Small intestine (tissue), 7 donors: ENCODE measurements around the gene S100G. TPM values are rescaled to one million over a fixed set of nuclear protein-coding genes. Genes with fewer than 3 reads are reported as not detected.

Experiments
- DNase-seq, 2 donors: peaks; one replicate each; pipeline versions ENCODE4 v3.0.0 to v3.0.0-alpha.2; 2013
- FAIRE-seq: peaks from 2 replicates; lab custom pipeline; 2012; peaks lifted over from hg19 to GRCh38; lab: Jason Lieb, UNC
- H3K27ac ChIP-seq, 3 donors: one replicate each; pipeline ENCODE4 v1.5.1; 2013; ENCODE audit warnings: low read length in 2 of 3, mild to moderate bottlenecking in 2 of 3, control low read depth in 1 of 3, inconsistent platforms in 1 of 3, low read depth in 1 of 3, moderate library complexity in 1 of 3
- H3K27me3 ChIP-seq, 3 donors: one replicate each; pipeline ENCODE4 v1.6.1; 2013; ENCODE audit warnings: low read length in 3 of 3, inconsistent platforms in 1 of 3; ENCODE audit not compliant: control insufficient read depth in 3 of 3, insufficient read depth in 3 of 3
- H3K36me3 ChIP-seq, 3 donors: one replicate each; pipeline ENCODE4 v1.6.1; 2013; ENCODE audit warnings: low read length in 3 of 3, inconsistent platforms in 1 of 3, low read depth in 1 of 3, mild to moderate bottlenecking in 1 of 3, moderate library complexity in 1 of 3; ENCODE audit not compliant: control insufficient read depth in 3 of 3, insufficient read depth in 2 of 3
- H3K4me1 ChIP-seq, 3 donors: one replicate each; pipeline ENCODE4 v1.6.1; 2013; ENCODE audit warnings: low read length in 2 of 3, inconsistent platforms in 1 of 3, low read depth in 1 of 3, mild to moderate bottlenecking in 1 of 3, moderate library complexity in 1 of 3; ENCODE audit not compliant: control insufficient read depth in 3 of 3, insufficient read depth in 2 of 3
- H3K4me3 ChIP-seq, 3 donors: one replicate each; pipeline ENCODE4 v1.5.1; 2013; ENCODE audit warnings: low read length in 3 of 3, control low read depth in 1 of 3, inconsistent platforms in 1 of 3, low read depth in 1 of 3, mild to moderate bottlenecking in 1 of 3, moderate library complexity in 1 of 3
- H3K9me3 ChIP-seq, 2 donors: one replicate each; pipeline ENCODE4 v1.6.1; 2013; ENCODE audit warnings: low read depth in 1 of 2, low read length in 1 of 2; ENCODE audit not compliant: control insufficient read depth in 2 of 2, insufficient read depth in 1 of 2
- WGBS, 3 donors: extraction: QIAGEN DNeasy Blood & Tissue Kit; methylation state at CpG; one replicate each; pipeline ENCODE4 v1.1.7; 2013; 5-methylcytosine and 5-hydroxymethylcytosine counted together
- polyA plus RNA-seq, 4 donors: library from polyadenylated mRNA; stranded (reverse) in 3 of 4; unstranded in 1 of 4; fragments of 200-250 nt in 3 of 4; fragments of 120-200 nt in 1 of 4; gene quantifications; one replicate each; pipeline versions ENCODE4 v1.2.1 to v1.2.3, GENCODE V29; 2013
- donor health status: healthy with polysubstance abuse.
- donor health status: control.
- donor health status: control.
- donor health status: Bipolar disorder and iron deficiency.
- donor health status: healthy.

S100G gene
- polyA plus RNA-seq, 4 donors: 1.8 to 295 (median 31.9) TPM

- WGBS, 3 donors: 19 to 41% (median 33%) methylated on average over 4 of the region's 4 CpGs
Observed at GRCh38 chrX:16633754-16634153, 16.2 kb upstream of the S100G start.

DNA sequence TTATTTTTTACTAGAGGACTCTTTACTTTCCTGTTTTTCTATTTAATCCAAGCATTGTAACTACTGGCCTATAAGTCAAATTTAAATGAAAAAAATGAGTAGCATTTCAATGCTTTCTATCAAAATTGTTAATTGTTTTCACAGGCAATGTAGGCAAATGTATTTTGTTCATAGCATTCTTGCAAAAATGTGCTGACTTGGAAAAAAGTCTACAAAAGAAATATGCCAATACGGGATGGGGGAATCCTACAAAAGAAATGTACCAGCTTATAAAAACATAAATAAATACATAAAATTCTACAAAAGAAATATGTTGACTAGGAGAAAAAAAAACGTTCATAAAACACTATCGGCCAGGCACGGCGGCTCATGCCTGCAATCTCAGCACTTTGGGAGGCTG lies 14.9 kb upstream of the S100G start:
- no peak for FAIRE-seq
- WGBS, 3 donors: 83 to 97% (median 95%) methylated on average over 5 of the region's 5 CpGs

More at GRCh38 chrX:16633754-16634153, 16.2 kb upstream of the S100G start:
- H3K27ac ChIP-seq: peak overlapping the region in 1 of 3 donors; percentile 65
- peaks cover 0 to 21% (median 0%) of the 10 kb centered on the region in 3 donors for H3K36me3 ChIP-seq
- no peaks in the 10 kb centered on the region for H3K9me3 ChIP-seq
- peaks cover 0 to 4% (median 0%) of the 10 kb centered on the region in 3 donors for H3K27me3 ChIP-seq
- DNase-seq: no peak
- peaks cover 0 to 5% (median 0%) of the 10 kb centered on the region in 3 donors for H3K4me1 ChIP-seq
- H3K4me3 ChIP-seq: no peak overlapping the region
- FAIRE-seq: no peak

DNA sequence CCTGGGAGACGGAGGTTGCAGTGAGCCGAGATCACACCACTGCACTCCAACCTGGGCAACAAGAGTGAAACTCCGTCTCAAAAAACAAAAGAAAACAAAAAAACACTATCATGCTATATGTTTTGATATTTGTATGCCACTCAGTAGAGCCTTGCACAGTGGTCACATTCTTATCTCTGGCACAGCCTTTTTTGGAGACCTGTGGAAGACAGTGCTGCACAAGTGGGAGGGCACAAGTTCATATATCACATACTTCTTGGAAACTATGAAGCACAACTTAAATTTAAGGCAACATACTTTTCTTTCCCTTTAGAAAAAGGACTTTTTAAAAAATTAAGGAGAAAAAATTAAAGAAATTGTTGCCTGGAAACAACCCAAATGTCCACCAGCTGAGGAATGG lies 14.4 kb upstream of the S100G start:
- no peak overlapping the region for H3K4me3 ChIP-seq
- DNase-seq (no peak), FAIRE-seq (no peak)
- H3K36me3 ChIP-seq: peaks cover 0 to 26% (median 0%) of the 10 kb centered on the region in 3 donors
- no peak overlapping the region for H3K27ac ChIP-seq
- H3K4me1 ChIP-seq: peaks cover 0 to 5% (median 0%) of the 10 kb centered on the region in 3 donors
- no peaks in the 10 kb centered on the region for H3K9me3 ChIP-seq
- WGBS, 3 donors: 95 to 100% (median 96%) methylated on average over 1 to 3 of the region's 3 CpGs
- H3K27me3 ChIP-seq: no peaks in the 10 kb centered on the region

More for the DNA sequence above, 14.9 kb upstream of the S100G start:
- Histone ChIP-seq H3K4me1 (peaks cover 0 to 2% (median 0%) of the 10 kb centered on the region in 3 donors), H3K27ac (no peak overlapping the region), H3K9me3 (no peaks in the 10 kb centered on the region), H3K4me3 (no peak overlapping the region), H3K36me3 (peaks cover 0 to 23% (median 0%) of the 10 kb centered on the region in 3 donors), H3K27me3 (no peaks in the 10 kb centered on the region)
- DNase-seq: no peak

DNA sequence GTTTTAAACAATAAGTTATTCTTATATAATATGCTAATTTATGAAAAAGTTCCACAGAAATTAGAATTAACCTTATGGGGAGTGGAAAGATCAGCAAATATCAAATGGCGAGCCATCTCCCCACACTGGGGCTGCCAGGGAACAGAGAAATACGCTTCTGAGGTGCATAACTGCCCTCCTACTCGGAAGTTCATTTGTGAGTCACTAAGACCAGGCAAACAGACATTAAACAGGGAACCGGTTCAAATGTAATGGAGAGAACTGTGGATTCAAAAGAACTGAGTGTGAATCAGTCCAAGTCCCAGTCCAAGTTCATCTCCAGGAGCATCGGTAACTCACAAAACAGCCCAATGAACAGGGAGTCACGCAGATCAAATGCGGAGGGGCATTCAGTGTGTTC lies 11.4 kb upstream of the S100G start:
- no peaks in the 10 kb centered on the region for H3K27me3 ChIP-seq
- DNase-seq: no peak
- peaks cover 0 to 25% (median 0%) of the 10 kb centered on the region in 3 donors for H3K36me3 ChIP-seq
- peaks cover 0 to 16% (median 0%) of the 10 kb centered on the region in 3 donors for H3K4me1 ChIP-seq
- FAIRE-seq: no peak
- H3K4me3 ChIP-seq: no peak overlapping the region
- no peaks in the 10 kb centered on the region for H3K9me3 ChIP-seq
- no peak overlapping the region for H3K27ac ChIP-seq
- 86 to 95% (median 94%) methylated on average over 7 of the region's 7 CpGs for WGBS, 3 donors

- peak overlapping the region in 2 of 3 donors; percentile 22 to 31 for H3K27ac ChIP-seq
- no peaks in the 10 kb centered on the region for H3K27me3 ChIP-seq
- H3K36me3 ChIP-seq: peaks cover 0 to 23% (median 0%) of the 10 kb centered on the region in 3 donors
- H3K4me3 ChIP-seq: no peak overlapping the region
- DNase-seq: no peak
- no peaks in the 10 kb centered on the region for H3K9me3 ChIP-seq
- WGBS, 3 donors: 77 to 83% (median 78%) methylated on average over 6 of the region's 6 CpGs
- peaks cover 0 to 16% (median 0%) of the 10 kb centered on the region in 3 donors for H3K4me1 ChIP-seq
- no peak for FAIRE-seq
Observed at GRCh38 chrX:16639966-16640365, 10.0 kb upstream of the S100G start.

DNA sequence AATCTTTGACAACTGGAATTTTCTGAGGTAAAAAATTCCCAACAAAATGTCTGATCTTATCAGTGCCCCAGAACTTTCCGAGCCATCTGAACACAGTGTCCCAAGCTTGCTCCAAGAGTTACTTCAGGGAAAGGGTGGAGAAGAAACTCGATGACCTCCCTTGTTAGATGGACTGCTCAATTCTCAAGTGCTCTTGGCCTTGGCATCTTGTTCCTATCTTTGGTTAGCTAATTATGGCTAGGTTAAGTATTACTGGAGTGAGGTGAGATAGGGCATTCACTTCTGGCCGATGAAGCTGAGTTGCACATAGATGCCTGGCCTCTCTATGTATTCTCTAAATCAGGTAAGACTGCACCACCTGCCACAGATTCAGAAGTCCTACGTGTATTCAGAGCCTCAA lies 9.1 kb upstream of the S100G start:
- DNase-seq (peak in 1 of 2 donors; percentile 81), FAIRE-seq (peak; percentile 36)
- peaks cover 0 to 24% (median 0%) of the 10 kb centered on the region in 3 donors for H3K4me1 ChIP-seq
- no peaks in the 10 kb centered on the region for H3K27me3 ChIP-seq
- H3K36me3 ChIP-seq: peaks cover 0 to 23% (median 0%) of the 10 kb centered on the region in 3 donors
- no peak overlapping the region for H3K4me3 ChIP-seq
- peak overlapping the region in 1 of 3 donors; percentile 1 for H3K27ac ChIP-seq
- 36 to 70% (median 66%) methylated on average over 4 of the region's 4 CpGs for WGBS, 3 donors
- no peaks in the 10 kb centered on the region for H3K9me3 ChIP-seq

- DNase-seq (peak in 1 of 2 donors; percentile 37), FAIRE-seq (no peak)
- H3K9me3 ChIP-seq: no peaks in the 10 kb centered on the region
- 64 to 79% (median 75%) methylated on average over 5 of the region's 5 CpGs for WGBS, 3 donors
- H3K36me3 ChIP-seq: peaks cover 0 to 19% (median 0%) of the 10 kb centered on the region in 3 donors
- no peaks in the 10 kb centered on the region for H3K27me3 ChIP-seq
- peaks cover 0 to 29% (median 0%) of the 10 kb centered on the region in 3 donors for H3K4me1 ChIP-seq
- no peak overlapping the region for H3K4me3 ChIP-seq
- peak overlapping the region in 2 of 3 donors; percentile 2 to 28 for H3K27ac ChIP-seq
Observed at GRCh38 chrX:16643176-16643575, 6.8 kb upstream of the S100G start.

DNA sequence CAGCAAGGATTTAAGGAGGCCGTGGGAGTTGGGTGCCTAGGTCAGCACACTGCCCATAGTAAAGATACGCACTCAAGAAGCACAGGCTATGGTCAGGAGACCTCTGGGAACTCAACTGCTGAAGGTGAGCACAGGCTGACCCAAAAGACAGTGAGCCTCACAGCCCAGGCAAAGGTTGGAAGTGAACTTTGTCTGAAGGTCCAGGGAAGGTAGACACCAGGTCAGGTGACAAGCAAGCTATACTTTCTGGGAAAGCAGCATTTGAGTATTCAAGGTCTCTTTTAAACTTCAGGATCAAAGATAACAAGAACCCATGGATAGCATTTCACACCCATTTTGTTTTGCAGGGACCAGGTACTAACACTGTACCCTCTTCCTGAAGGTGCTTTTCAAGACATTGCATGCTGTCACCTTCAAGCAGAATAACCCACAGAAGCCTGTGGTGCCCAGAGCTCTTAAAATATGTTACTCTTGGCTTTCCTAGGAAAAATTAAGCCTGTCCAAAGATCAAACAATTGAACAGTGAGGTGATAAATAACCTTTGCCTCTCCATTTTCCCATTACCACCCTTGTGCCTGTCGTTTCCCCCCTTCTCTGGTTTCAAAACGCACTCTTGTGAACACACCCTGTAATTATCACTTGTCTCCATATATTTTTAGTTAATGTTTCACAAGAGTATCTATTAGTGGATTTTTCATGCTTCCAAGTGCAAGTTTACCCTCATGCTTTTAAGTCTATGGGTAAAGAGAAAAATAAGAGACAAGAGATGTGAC lies 3.4 kb upstream of the S100G start:
- Histone ChIP-seq H3K9me3 (no peaks in the 10 kb centered on the region), H3K4me1 (peaks cover 0 to 26% (median 0%) of the 10 kb centered on the region in 3 donors), H3K27me3 (no peaks in the 10 kb centered on the region), H3K4me3 (no peak overlapping the region), H3K27ac (peak overlapping the region; percentile 65 to 94 (median 74)), H3K36me3 (peaks cover 0 to 8% (median 0%) of the 10 kb centered on the region in 3 donors)
- 34 to 75% (median 51%) methylated on average over 4 of the region's 4 CpGs for WGBS, 3 donors
- DNase-seq: peak; percentile 77 to 86
- peak; percentile 61 for FAIRE-seq
